GM12865 (cell line): ENCODE results near the gene FOXE3.

ENCODE experiments used
- DNase-seq: peaks from one replicate; pipeline ENCODE4 v3.0.0; 2010; ENCODE audit warnings: low read depth
- H3K4me3 ChIP-seq: 2 replicates; pipeline ENCODE4 v1.5.1; 2011; ENCODE audit warnings: mild to moderate bottlenecking, low read depth, low read length, control low read depth
- CTCF ChIP-seq: IDR thresholded peaks from 2 replicates; pipeline ENCODE4 v1.5.1; 2011; ENCODE audit warnings: low read length, control low read depth, low read depth, inconsistent platforms; ENCODE audit not compliant: insufficient read depth; ENCODE audit errors: missing control alignments

FOXE3 gene

GRCh38 chr1:47415728-47416318 lies at the start of gene FOXE3:
Gene FOXE3 (plus strand): TSS chr1:47416285. CDS start chr1:47416316, 31 bp downstream.
- no peak for TF ChIP-seq CTCF
- H3K4me3 ChIP-seq, result no peak within 1 kb of the TSS
- no peak for DNase-seq

- no peak overlapping the region for H3K4me3 ChIP-seq
- TF ChIP-seq CTCF, result no peak
These were observed 48.4 kb upstream of the FOXE3 start for GRCh38 chr1:47367651-47368050.

DNA sequence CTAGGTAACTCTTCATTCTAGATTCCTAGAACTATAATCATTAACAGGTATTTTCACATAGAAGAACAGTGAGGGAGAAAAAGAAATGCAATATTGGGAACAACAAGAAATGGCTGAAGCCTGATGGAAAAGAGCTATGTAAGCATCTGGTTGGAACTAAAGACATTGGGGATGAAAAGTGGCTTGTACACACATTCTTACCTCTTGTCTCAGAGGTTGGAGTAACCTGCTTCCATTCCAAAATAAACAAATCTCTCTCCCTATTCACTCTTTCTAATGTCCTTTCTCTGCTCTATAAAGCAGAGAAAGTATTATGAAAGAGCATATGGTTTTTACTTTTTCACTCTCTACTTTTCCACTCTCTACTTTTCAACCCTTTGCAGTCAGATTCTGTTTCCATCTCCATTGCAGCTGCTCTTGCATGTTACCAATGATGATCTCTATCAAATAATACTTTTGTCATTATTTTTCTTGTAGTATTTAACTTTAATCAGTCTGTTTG lies 45.0 kb upstream of the FOXE3 start:
- TF ChIP-seq CTCF, result no peak
- no peak overlapping the region for H3K4me3 ChIP-seq
- no peak for DNase-seq

More at GRCh38 chr1:47367651-47368050, 48.4 kb upstream of the FOXE3 start:
- DNase-seq, result no peak

GRCh38 chr1:47374501-47374900 lies 41.6 kb upstream of the FOXE3 start:
- TF ChIP-seq CTCF, result no peak
- no peak overlapping the region for H3K4me3 ChIP-seq
- DNase-seq, result no peak

DNA sequence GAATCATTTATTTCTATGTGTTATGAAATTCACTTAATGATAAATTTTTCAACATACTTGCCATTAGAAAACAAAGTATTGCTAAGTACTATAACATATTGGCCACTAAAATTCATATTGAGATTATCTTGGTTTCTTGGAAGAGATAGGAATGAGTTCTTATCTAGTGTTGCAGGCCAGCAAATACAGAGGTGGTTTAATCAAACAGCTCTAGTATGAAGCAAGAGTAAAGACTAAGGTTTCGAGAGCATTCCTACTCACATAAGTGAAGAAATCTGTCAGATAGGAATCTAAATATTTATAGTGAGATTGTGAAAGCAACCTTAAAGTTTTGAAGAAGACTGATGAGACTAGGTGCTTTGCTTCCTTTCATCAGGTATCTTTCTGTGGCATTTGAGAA lies 37.9 kb upstream of the FOXE3 start:
- H3K4me3 ChIP-seq, result no peak overlapping the region
- no peak for TF ChIP-seq CTCF
- DNase-seq, result no peak

- no peak overlapping the region for H3K4me3 ChIP-seq
- no peak for TF ChIP-seq CTCF
These were observed 35.4 kb upstream of the FOXE3 start for GRCh38 chr1:47380699-47381098.

GRCh38 chr1:47382399-47382983 lies 33.6 kb upstream of the FOXE3 start:
- H3K4me3 ChIP-seq, result no peak overlapping the region
- no peak for TF ChIP-seq CTCF
- no peak for DNase-seq

More at GRCh38 chr1:47380699-47381098, 35.4 kb upstream of the FOXE3 start:
- DNase-seq, result no peak
